Germinal center (tissue), 1 donor: ENCODE data around the gene URB1.

Experiments used
- DNase-seq: peaks from one replicate; pipeline ENCODE4 v3.0.0; 2012; ENCODE audit warnings: mixed read lengths, low spot score

URB1 gene

GRCh38 chr21:32346951-32347350 lies 45.9 kb downstream of the URB1 start:
- DNase-seq: no peak

GRCh38 chr21:32340863-32341848 lies 51.7 kb downstream of the URB1 start:
- DNase-seq: no peak

- DNase-seq: no peak
Measured at GRCh38 chr21:32338209-32338921, 54.4 kb downstream of the URB1 start.

GRCh38 chr21:32337206-32337605 lies 55.6 kb downstream of the URB1 start:
- DNase-seq: no peak

GRCh38 chr21:32336711-32337110 lies 56.1 kb downstream of the URB1 start:
- no peak for DNase-seq

- DNase-seq: no peak
Measured at GRCh38 chr21:32335601-32336575, 56.9 kb downstream of the URB1 start.

- DNase-seq: no peak
Measured at GRCh38 chr21:32334980-32335531, 57.8 kb downstream of the URB1 start.

GRCh38 chr21:32333953-32334673 lies 58.7 kb downstream of the URB1 start:
- DNase-seq: no peak

- no peak for DNase-seq
Measured at GRCh38 chr21:32332463-32332951, 60.3 kb downstream of the URB1 start.

- no peak for DNase-seq
Measured at GRCh38 chr21:32331444-32332305, 61.1 kb downstream of the URB1 start.

- no peak for DNase-seq
Measured at GRCh38 chr21:32330784-32331311, 62.0 kb downstream of the URB1 start.

- DNase-seq: no peak
Measured at GRCh38 chr21:32329776-32330175, 63.0 kb downstream of the URB1 start.

GRCh38 chr21:32329331-32329730 lies 63.5 kb downstream of the URB1 start:
- DNase-seq: no peak

- DNase-seq: no peak
Measured at GRCh38 chr21:32328595-32328994, 64.2 kb downstream of the URB1 start.

GRCh38 chr21:32325706-32326105 lies 67.1 kb downstream of the URB1 start:
- no peak for DNase-seq

- no peak for DNase-seq
Measured at GRCh38 chr21:32322676-32323075, 70.1 kb downstream of the URB1 start.

- no peak for DNase-seq
Measured at GRCh38 chr21:32322103-32322502, 70.7 kb downstream of the URB1 start.

- no peak for DNase-seq
Measured at GRCh38 chr21:32321480-32321879, 71.3 kb downstream of the URB1 start.

GRCh38 chr21:32320726-32321125 lies 72.1 kb downstream of the URB1 start:
- no peak for DNase-seq

- no peak for DNase-seq
Measured at GRCh38 chr21:32320059-32320458, 72.8 kb downstream of the URB1 start.
